Measurements from ENCODE around the gene OTULINL.

Gene OTULINL

DNA sequence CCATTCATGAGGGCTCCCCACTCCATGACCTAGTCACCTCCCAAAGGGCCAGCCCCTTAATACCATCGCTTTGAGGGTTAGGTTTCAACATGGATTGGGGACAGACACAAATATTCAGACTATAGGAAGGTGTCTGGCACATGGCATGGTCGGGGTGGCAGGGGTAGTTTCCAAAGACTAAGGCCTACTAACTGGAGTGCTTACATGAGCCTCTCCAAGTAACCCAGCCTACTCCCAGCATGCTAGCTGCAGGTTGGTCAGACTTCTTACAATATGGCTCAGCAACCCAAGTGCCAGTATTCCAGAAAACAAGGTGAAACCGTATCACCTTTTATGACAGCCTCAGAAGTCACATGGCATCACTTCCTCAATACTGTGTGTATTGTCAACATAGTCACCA, 19.9 kb upstream of the OTULINL start:
- TF ChIP-seq, protein P1, sequence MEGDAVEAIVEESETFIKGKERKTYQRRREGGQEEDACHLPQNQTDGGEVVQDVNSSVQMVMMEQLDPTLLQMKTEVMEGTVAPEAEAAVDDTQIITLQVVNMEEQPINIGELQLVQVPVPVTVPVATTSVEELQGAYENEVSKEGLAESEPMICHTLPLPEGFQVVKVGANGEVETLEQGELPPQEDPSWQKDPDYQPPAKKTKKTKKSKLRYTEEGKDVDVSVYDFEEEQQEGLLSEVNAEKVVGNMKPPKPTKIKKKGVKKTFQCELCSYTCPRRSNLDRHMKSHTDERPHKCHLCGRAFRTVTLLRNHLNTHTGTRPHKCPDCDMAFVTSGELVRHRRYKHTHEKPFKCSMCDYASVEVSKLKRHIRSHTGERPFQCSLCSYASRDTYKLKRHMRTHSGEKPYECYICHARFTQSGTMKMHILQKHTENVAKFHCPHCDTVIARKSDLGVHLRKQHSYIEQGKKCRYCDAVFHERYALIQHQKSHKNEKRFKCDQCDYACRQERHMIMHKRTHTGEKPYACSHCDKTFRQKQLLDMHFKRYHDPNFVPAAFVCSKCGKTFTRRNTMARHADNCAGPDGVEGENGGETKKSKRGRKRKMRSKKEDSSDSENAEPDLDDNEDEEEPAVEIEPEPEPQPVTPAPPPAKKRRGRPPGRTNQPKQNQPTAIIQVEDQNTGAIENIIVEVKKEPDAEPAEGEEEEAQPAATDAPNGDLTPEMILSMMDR (IDR thresholded peaks at IDR 0.05; ENCODE audit: control extremely low read depth, extremely low read depth, low read depth, missing control alignments) = no peak
- DNase-seq (ENCODE audit: extremely low spot score) = no peak
- CTCF ChIA-PET = no interaction called here
- POLR2A ChIA-PET = no interaction called here

DNA sequence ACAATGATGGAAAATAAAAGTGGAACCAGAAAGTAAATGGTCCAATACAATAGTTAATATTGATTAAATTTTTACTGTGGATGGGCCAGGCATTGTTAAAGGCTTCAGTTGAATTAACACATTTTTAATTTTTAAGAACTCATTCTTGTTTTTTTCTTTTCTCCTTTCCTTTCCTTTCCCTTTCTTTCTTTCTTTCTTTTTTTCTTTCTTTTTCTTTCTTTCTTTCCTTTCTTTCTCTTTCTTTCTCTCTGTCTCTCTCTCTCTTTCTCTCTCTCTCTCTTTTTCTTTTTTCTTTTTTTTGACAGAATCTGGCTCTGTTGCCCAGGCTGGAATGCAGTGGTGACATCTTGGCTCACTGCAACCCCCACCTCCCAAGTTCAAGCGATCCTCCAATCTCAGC, 13.3 kb upstream of the OTULINL start:
- TF ChIP-seq, protein P1 (IDR thresholded peaks at IDR 0.05; ENCODE audit: control extremely low read depth, extremely low read depth, low read depth, missing control alignments) = no peak
- CTCF ChIA-PET = no interaction called here
- DNase-seq (ENCODE audit: extremely low spot score) = no peak
- POLR2A ChIA-PET = no interaction called here

DNA sequence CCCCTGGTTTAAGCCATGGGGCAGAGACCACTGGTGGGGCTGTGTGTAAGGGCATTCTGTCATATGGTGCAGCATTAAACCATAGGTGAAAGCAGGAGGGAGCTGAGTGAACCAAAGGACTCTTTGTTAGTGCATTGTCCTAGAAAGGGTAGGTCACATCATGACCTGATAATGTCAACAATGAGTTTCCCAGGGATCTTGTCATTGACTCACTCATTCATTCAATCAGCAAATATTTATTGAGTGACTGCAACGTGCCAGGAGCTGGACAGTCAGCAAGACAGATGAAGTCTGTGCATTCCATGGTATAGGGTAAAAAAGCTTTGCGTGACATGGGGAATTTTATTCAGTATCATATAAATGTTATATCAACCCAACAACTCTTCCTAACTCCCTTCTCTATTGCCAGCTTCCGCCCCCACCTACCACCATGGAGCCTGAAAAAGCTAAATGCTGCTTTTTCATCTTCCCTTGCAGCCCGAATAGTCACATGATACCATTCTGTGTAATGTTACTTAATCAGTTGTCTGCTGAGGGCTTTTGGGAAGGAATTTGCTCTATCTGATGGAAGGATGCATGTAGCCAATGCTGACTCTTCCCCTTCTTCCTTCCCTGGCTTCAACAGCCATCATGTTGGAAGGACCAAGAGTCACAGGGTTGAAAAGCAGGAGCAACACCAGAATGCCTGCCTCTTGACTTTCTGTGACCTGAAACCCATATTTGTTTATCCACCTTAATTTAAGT, 11.5 kb upstream of the OTULINL start:
- ChIA-PET POLR2A (no interaction called here), CTCF (interaction anchor here (1.1 to 2.0 kb wide), 3 partner anchors 12 to 78 kb away, joined by 3 to 5 read pairs (median 4); no protein-coding TSS in a partner anchor)
- no peak for DNase-seq (ENCODE audit: extremely low spot score)
- TF ChIP-seq, protein P1 (IDR thresholded peaks at IDR 0.05; ENCODE audit: control extremely low read depth, extremely low read depth, low read depth, missing control alignments) = no peak

DNA sequence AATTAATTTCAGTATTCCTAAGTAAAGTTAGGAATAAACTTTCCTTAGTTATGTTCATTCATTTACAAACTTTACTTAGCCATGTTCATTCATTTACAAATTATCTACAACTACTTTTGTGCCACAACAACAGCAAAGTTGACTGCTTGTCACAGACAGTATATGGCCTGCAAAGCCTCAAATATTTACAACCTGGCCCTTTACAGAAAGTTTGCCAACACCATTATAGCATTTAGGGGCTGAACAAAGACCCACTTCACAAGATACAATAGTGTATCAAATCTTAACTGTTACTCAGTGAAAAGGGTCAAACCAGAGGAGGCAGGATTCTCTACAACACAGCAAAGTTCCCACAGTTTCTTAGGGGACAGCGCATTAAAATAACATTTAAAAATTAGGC, 9.7 kb upstream of the OTULINL start:
- ChIA-PET POLR2A (no interaction called here), CTCF (interaction anchor here (1.4 kb wide), 1 partner anchor 24 kb away, joined by 3 read pairs; no protein-coding TSS in a partner anchor)
- DNase-seq (ENCODE audit: extremely low spot score) = no peak
- TF ChIP-seq, protein P1 (IDR thresholded peaks at IDR 0.05; ENCODE audit: control extremely low read depth, extremely low read depth, low read depth, missing control alignments) = no peak

DNA sequence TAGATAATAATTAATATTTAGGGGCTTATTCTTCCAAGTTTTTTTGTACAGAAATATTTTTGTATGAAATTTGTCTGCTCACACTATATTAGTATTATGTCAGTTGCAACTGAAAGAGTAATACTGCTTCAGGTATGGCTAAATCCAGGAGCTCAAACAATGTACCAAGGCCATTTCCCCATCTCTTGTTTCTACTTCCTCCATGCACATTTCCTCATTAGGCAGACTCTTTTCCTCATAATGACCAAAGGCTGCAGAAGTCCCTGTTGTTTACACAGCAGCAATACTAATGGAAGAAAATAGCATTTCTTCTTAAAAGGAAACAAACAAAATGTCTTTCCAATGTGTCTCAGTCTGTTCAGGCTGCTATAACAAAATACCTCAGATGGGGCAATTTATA, 9.2 kb upstream of the OTULINL start:
- TF ChIP-seq, protein P1 (IDR thresholded peaks at IDR 0.05; ENCODE audit: control extremely low read depth, extremely low read depth, low read depth, missing control alignments) = no peak
- POLR2A ChIA-PET = no interaction called here
- DNase-seq (ENCODE audit: extremely low spot score) = no peak
- CTCF ChIA-PET = no interaction called here

DNA sequence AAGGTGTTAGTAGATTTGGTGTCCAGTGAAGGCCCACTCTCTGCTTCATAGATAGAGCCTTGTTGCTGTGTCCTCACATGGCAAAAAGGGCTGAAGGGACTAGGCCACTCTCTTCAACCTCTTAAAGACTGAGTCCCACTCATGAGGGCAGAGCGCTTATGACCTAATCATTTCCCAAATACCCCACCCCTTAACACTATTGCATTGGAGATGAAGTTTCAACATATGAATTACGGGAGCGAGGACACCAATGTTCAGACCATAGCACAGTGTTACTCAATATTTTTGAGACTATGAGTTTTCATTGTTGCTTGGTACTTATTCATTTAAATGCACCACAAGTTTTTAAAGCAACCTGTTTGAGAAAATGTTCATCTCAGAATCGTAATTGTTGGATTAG, 8.8 kb upstream of the OTULINL start:
- ChIA-PET POLR2A (no interaction called here), CTCF (no interaction called here)
- TF ChIP-seq, protein P1 (IDR thresholded peaks at IDR 0.05; ENCODE audit: control extremely low read depth, extremely low read depth, low read depth, missing control alignments) = no peak
- DNase-seq (ENCODE audit: extremely low spot score) = no peak
